Ectodermal cell (in vitro differentiated cells): ENCODE results near the gene CUX1.

Experiments used
- H3K27ac ChIP-seq: 2 replicates; pipeline ENCODE4 v1.7.0; 2013; ENCODE audit warnings: mild to moderate bottlenecking, low read depth, low read length; ENCODE audit not compliant: insufficient read depth, poor library complexity, severe bottlenecking
- H3K27me3 ChIP-seq: 2 replicates; pipeline ENCODE4 v1.7.0; 2013; ENCODE audit warnings: mild to moderate bottlenecking, low read length; ENCODE audit not compliant: insufficient read depth, control insufficient read depth, poor library complexity, severe bottlenecking
- H3K36me3 ChIP-seq: one replicate; pipeline ENCODE4 v1.7.0; 2013; ENCODE audit warnings: low read length; ENCODE audit not compliant: control insufficient read depth, insufficient read depth
- H3K4me1 ChIP-seq: one replicate; pipeline ENCODE4 v1.7.0; 2013; ENCODE audit warnings: low read length; ENCODE audit not compliant: control insufficient read depth, insufficient read depth
- H3K4me3 ChIP-seq: 2 replicates; pipeline ENCODE4 v1.7.0; 2013; ENCODE audit warnings: low read depth, low read length, control low read depth; ENCODE audit not compliant: insufficient read depth
- H3K9me3 ChIP-seq: 2 replicates; pipeline ENCODE4 v1.7.0; 2013; ENCODE audit warnings: mild to moderate bottlenecking, low read length, moderate library complexity; ENCODE audit not compliant: control insufficient read depth
- WGBS, 2 experiments: methylation state at CpG; one replicate each; pipeline ENCODE4 v1.1.7; 2013; ENCODE audit warnings: missing lambda C conversion rate in 2 of 2; 5-methylcytosine and 5-hydroxymethylcytosine counted together

CUX1 gene

GRCh38 chr7:101869026-101869900 is 51.8 kb downstream of the CUX1 start:
- peak overlapping the region; percentile 37 for H3K27ac ChIP-seq
- 54% methylated on average over 38 of the region's 38 CpGs for WGBS, 2 experiments

GRCh38 chr7:101869901-101870290 is 52.5 kb downstream of the CUX1 start:
- 39 to 46% methylated on average over 6 to 7 of the region's 7 CpGs for WGBS, 2 experiments
- peak overlapping the region; percentile 37 for H3K27ac ChIP-seq
- H3K27me3 ChIP-seq = no peaks in the 10 kb centered on the region
- H3K4me1 ChIP-seq = peaks cover 25% of the 10 kb centered on the region
- H3K9me3 ChIP-seq = no peaks in the 10 kb centered on the region
- no peak overlapping the region for H3K4me3 ChIP-seq
- peaks cover 3% of the 10 kb centered on the region for H3K36me3 ChIP-seq

More at GRCh38 chr7:101869026-101869900, 51.8 kb downstream of the CUX1 start:
- no peaks in the 10 kb centered on the region for H3K27me3 ChIP-seq
- H3K4me1 ChIP-seq = peaks cover 19% of the 10 kb centered on the region
- H3K36me3 ChIP-seq = peaks cover 3% of the 10 kb centered on the region
- no peaks in the 10 kb centered on the region for H3K9me3 ChIP-seq
- H3K4me3 ChIP-seq = no peak overlapping the region

GRCh38 chr7:101870361-101871062 is 53.1 kb downstream of the CUX1 start:
- H3K27ac ChIP-seq = peak overlapping the region; percentile 19
- 75% methylated on average over 12 of the region's 12 CpGs for WGBS, 2 experiments
- peaks cover 28% of the 10 kb centered on the region for H3K4me1 ChIP-seq
- no peaks in the 10 kb centered on the region for H3K9me3 ChIP-seq
- H3K27me3 ChIP-seq = no peaks in the 10 kb centered on the region
- H3K4me3 ChIP-seq = no peak overlapping the region
- peaks cover 3% of the 10 kb centered on the region for H3K36me3 ChIP-seq

DNA sequence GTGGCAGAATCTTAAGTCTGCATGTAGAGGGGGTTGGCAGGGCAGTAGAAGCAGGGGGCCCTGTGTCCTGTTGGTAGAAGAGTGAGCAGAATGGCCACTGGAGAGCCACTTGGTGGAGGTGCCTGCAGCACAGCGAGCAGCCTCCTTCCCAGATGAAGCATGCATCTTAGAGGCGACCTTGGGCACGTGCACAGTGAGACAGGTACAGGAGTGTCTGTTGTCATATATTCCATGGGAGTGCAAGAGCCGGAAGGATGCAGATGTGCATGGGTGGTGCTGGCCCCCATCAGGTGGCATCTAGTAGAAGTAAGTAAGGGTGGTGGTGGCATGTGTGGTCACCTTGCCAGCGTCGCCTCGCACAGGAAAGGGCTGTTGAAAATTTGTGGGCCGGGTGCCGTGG is 53.9 kb downstream of the CUX1 start:
- 95 to 97% methylated on average over 9 of the region's 9 CpGs for WGBS, 2 experiments
- Histone ChIP-seq H3K9me3 (no peaks in the 10 kb centered on the region), H3K27me3 (no peaks in the 10 kb centered on the region), H3K4me3 (no peak overlapping the region), H3K27ac (no peak overlapping the region), H3K4me1 (peaks cover 28% of the 10 kb centered on the region), H3K36me3 (peaks cover 3% of the 10 kb centered on the region)

GRCh38 chr7:101874028-101874427 is 56.6 kb downstream of the CUX1 start:
- H3K9me3 ChIP-seq = no peaks in the 10 kb centered on the region
- H3K36me3 ChIP-seq = no peaks in the 10 kb centered on the region
- peaks cover 30% of the 10 kb centered on the region for H3K4me1 ChIP-seq
- H3K27ac ChIP-seq = no peak overlapping the region
- WGBS, 2 experiments = 78 to 80% methylated on average over 5 of the region's 5 CpGs
- H3K27me3 ChIP-seq = no peaks in the 10 kb centered on the region
- no peak overlapping the region for H3K4me3 ChIP-seq

- WGBS, 2 experiments = 84% methylated on average over 11 of the region's 11 CpGs
- H3K9me3 ChIP-seq = no peaks in the 10 kb centered on the region
- H3K36me3 ChIP-seq = no peaks in the 10 kb centered on the region
- no peaks in the 10 kb centered on the region for H3K27me3 ChIP-seq
- no peak overlapping the region for H3K27ac ChIP-seq
- H3K4me3 ChIP-seq = no peak overlapping the region
- H3K4me1 ChIP-seq = peaks cover 32% of the 10 kb centered on the region
Observed at GRCh38 chr7:101875283-101875846, 57.9 kb downstream of the CUX1 start.

GRCh38 chr7:101877882-101878591 is 60.6 kb downstream of the CUX1 start:
- 87 to 90% methylated on average over 12 of the region's 12 CpGs for WGBS, 2 experiments
- H3K4me3 ChIP-seq = no peak overlapping the region
- H3K4me1 ChIP-seq = peaks cover 28% of the 10 kb centered on the region
- H3K36me3 ChIP-seq = no peaks in the 10 kb centered on the region
- no peaks in the 10 kb centered on the region for H3K9me3 ChIP-seq
- H3K27me3 ChIP-seq = no peaks in the 10 kb centered on the region
- H3K27ac ChIP-seq = no peak overlapping the region

DNA sequence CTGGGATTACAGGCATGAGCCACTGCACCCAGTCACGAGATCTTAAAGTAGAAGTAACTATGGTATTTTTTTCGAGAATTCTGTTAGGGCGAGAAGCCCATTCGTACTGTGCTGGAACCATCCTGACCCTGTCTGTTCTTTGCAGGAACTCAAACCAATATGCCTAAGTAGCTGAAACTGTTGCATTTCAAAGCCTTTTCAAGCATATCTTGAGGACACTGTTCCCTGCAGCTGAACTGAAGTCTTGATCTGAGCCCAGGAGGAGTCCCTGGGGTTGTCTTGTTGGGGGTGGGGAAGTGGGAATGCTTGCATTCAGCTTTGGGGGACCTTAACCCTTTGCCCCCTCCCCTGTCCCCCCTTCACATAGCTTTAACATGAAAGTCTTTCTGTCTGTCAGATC is 61.5 kb downstream of the CUX1 start:
- peaks cover 24% of the 10 kb centered on the region for H3K4me1 ChIP-seq
- H3K4me3 ChIP-seq = no peak overlapping the region
- no peak overlapping the region for H3K27ac ChIP-seq
- no peaks in the 10 kb centered on the region for H3K36me3 ChIP-seq
- WGBS, 2 experiments = 82 to 88% methylated on average over 4 of the region's 4 CpGs
- no peaks in the 10 kb centered on the region for H3K27me3 ChIP-seq
- H3K9me3 ChIP-seq = no peaks in the 10 kb centered on the region

DNA sequence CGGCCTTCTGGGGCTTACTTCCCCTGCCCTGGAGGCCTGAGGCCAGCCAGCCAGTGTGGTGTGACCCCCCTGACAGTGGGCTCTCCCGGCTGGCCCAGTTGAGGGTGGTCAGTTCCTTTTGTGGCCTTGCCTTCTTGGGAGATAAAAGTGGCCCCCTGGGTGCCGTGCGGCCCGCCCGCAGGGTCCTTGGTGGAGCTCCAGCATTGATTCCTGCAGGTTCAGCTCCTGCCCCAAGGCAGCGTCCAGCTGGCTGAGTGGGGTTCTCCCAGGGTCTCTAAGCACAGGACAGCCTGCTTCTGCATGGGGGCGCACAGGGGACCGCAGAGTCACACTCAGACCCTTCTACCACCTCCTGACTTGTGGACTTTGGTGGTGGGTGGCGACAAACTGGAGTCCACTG is 62.1 kb downstream of the CUX1 start:
- H3K27ac ChIP-seq = no peak overlapping the region
- no peaks in the 10 kb centered on the region for H3K36me3 ChIP-seq
- H3K27me3 ChIP-seq = no peaks in the 10 kb centered on the region
- 81 to 88% methylated on average over 10 of the region's 10 CpGs for WGBS, 2 experiments
- H3K4me3 ChIP-seq = no peak overlapping the region
- peaks cover 24% of the 10 kb centered on the region for H3K4me1 ChIP-seq
- no peaks in the 10 kb centered on the region for H3K9me3 ChIP-seq
